ENCODE results near the gene PEAK1.
"Not testable (repeated sequence)": the region's sequence is repeated elsewhere in the genome, so short reads cannot be mapped to it uniquely, and the experiment has no call there.

- not testable (repeated sequence) for TF ChIP-seq RAD21 (CRISPR knock-in tag; conservative IDR thresholded peaks at IDR 0.05 in 1 of 2, IDR thresholded peaks at IDR 0.05 in 1 of 2); ZNF217 (CRISPR knock-in tag; IDR thresholded peaks at IDR 0.05); POLR2AphosphoS5 (IDR thresholded peaks at IDR 0.05; ENCODE audit: control insufficient read depth, insufficient read depth, low read depth, low read length); ZNF197 (CRISPR knock-in tag; IDR thresholded peaks at IDR 0.05; ENCODE audit: low read depth); CEBPB (tag; IDR thresholded peaks at IDR 0.05); ZNF24 (IDR thresholded peaks at IDR 0.05); MTF1 (CRISPR knock-in tag; IDR thresholded peaks at IDR 0.05; ENCODE audit: borderline replicate concordance); HMBOX1 (IDR thresholded peaks at IDR 0.05); E2F5 (CRISPR knock-in tag; IDR thresholded peaks at IDR 0.05); SMARCA5 (IDR thresholded peaks at IDR 0.05); EP300 (IDR thresholded peaks at IDR 0.05; ENCODE audit: low read length); FOXA1 (IDR thresholded peaks at IDR 0.05; ENCODE audit: borderline replicate concordance); CTCF (IDR thresholded peaks at IDR 0.05 in 2 of 3, conservative IDR thresholded peaks at IDR 0.05 in 1 of 3; ENCODE audit: insufficient read depth in 2 of 3, low read depth in 1 of 3, low read length in 3 of 3); MAX (CRISPR knock-in tag; IDR thresholded peaks at IDR 0.05)
These were observed 243.8 kb downstream of the PEAK1 start for GRCh38 chr15:77176148-77176547.

Measured in K562 (cell line).